HepG2 (cell line): Measurements from ENCODE around the gene LIN7A. TPM values are rescaled to one million over a fixed set of nuclear protein-coding genes. Genes with fewer than 3 reads are reported as not detected.

ENCODE experiments used
- JUND ChIP-seq: sonication (generic); formaldehyde crosslinking; IDR thresholded peaks from 2 replicates; pipeline ENCODE4 v1.8.0; 2022; ENCODE audit warnings: mild to moderate bottlenecking, missing genetic modification reagents
- ZNF142 ChIP-seq: sonication (generic); formaldehyde crosslinking; IDR thresholded peaks from 2 replicates; pipeline ENCODE4 v1.4.0; 2020; ENCODE audit warnings: missing genetic modification reagents
- polyA plus RNA-seq, 8 experiments: library from polyadenylated mRNA; depleted of rRNA in 3 of 8; stranded (reverse) in 7 of 8; unstranded in 1 of 8; fragments of >200 nt; fragmentation: Illumina TruSeq in 4 of 8; extraction: Trizol in 4 of 8; gene quantifications; 2 replicates each; pipeline versions ENCODE4 v1.2.1 to v1.2.3, GENCODE V29; 2011 to 2016; ENCODE audit warnings: low read depth in 4 of 8, missing spikeins in 1 of 8, mixed read lengths in 1 of 8; ENCODE audit not compliant: insufficient read depth in 1 of 8
- total RNA-seq, 5 experiments: library from RNA; depleted of rRNA; stranded (reverse); fragments of >200 nt; fragmentation: Illumina TruSeq; extraction: Trizol; gene quantifications; 2 replicates each; pipeline ENCODE4 v1.2.3, GENCODE V29; 2016; ENCODE audit warnings: low read depth in 1 of 5
- TF ChIP-seq, protein P1 (sequence below): sonication (generic); formaldehyde crosslinking; IDR thresholded peaks from 2 replicates; pipeline ENCODE4 v1.4.0; 2020; ENCODE audit warnings: missing genetic modification reagents

The LIN7A gene
- total and polyA plus RNA-seq, 2 of the 13 experiments (the other 11 are each of a cell fraction or from before 2014, with no cell fraction given), result 18.5 to 19.2 TPM

DNA sequence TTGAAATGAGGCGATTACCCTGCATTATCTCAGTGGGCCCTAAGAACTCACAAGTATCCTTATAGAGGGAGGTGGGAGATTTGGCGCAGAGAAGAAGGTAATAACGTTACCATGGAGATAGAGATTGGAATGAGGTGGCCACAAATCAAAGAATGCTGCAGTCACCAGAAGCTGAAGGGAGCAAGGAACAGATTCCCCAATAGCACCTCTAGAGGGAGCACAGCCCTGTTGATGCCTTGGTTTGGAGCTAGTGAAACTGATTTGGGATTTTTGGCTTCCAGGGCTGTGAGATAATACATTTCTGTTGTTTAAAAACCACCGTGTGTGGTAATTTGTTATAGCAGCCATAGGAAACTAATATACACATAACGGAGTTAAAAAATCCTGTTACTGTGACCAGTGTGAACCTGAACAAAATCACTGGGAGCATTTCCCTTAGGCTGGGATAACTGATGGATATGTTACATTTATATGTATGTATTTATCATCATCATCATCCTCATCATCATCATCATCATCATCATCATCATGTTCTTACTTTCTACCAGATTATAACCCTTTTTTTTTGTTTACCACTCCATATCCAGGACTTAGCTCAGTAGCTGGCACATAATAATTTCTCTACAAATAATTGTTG, 100.3 kb downstream of the LIN7A start (continued):
- TF ChIP-seq ZNF142 (CRISPR knock-in tag) (no peak), JUND (CRISPR knock-in tag) (no peak)
- TF ChIP-seq, protein P1, sequence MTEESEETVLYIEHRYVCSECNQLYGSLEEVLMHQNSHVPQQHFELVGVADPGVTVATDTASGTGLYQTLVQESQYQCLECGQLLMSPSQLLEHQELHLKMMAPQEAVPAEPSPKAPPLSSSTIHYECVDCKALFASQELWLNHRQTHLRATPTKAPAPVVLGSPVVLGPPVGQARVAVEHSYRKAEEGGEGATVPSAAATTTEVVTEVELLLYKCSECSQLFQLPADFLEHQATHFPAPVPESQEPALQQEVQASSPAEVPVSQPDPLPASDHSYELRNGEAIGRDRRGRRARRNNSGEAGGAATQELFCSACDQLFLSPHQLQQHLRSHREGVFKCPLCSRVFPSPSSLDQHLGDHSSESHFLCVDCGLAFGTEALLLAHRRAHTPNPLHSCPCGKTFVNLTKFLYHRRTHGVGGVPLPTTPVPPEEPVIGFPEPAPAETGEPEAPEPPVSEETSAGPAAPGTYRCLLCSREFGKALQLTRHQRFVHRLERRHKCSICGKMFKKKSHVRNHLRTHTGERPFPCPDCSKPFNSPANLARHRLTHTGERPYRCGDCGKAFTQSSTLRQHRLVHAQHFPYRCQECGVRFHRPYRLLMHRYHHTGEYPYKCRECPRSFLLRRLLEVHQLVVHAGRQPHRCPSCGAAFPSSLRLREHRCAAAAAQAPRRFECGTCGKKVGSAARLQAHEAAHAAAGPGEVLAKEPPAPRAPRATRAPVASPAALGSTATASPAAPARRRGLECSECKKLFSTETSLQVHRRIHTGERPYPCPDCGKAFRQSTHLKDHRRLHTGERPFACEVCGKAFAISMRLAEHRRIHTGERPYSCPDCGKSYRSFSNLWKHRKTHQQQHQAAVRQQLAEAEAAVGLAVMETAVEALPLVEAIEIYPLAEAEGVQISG (CRISPR knock-in tag), result no peak
